Stimulated activated CD8-positive, alpha-beta memory T cell treated with anti-CD3 and anti-CD28 coated beads, Interleukin-4, amount 100 ng/mL, for 24 hours (primary cell): ENCODE results near the gene ANKS6.
A peak's percentile ranks its signal among the peaks of the same experiment; 100 is the strongest.

Experiments
- DNase-seq: peaks from one replicate; pipeline ENCODE4 v3.0.0-alpha.2; 2020; ENCODE audit warnings: low read depth

Gene ANKS6

DNA sequence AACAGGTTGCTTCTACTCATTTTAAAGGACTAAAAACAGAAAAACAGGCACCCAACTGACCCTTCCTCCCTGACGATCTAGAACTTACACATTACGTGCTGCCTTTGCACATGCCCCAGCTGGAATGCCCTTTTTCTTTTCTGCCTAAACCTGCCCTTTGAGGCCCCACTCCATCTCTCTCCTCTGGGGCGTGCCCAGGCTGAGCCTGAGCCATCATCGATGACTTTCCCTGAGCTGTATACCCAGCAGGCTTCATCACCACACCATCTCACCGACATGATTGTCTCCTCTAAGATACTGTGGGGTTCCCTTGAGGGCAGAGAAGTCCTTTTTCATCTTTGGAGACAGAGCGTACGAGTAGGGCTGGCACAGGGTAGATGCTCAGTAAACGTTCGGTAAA, 63.6 kb downstream of the ANKS6 start:
- DNase-seq: no peak

DNA sequence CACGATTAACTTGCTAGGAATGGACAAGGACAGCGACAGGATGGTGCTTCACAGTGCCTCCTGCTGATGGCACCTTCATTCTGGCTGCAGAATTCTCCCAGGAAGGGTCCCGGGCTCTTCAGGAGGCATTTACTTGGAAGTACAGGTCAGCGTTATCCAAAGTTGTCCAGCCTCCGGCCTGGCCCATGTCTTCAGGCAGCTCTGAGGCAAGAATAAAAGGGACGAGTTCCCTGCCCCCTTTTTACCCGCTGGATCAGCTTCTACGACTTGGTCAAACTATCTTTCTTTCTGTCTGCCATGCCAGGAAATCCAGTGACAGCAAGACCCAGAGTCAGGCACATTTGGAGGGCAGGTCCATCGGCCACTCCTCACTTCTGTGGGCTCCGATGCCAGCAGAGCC, 64.3 kb downstream of the ANKS6 start:
- no peak for DNase-seq

DNA sequence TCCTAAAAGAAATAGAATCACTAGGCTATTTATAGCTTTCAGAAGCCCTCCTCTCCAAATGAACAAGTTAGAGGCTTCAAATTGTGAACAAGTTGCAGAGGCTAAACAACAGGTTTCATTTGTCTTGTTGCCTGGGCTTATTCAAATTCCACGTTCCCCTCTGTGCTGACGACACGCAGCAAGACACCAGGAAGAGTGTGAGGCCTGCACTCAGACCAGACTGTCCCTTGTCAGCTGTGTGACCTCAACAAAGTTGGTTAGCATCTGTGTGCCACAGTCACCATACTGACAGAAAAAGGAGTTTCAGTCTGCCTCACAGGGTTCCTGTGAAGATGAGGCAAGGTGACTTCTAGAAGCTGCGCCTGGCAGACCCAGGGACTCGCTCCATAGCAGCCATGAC, 65.5 kb downstream of the ANKS6 start:
- no peak for DNase-seq

DNA sequence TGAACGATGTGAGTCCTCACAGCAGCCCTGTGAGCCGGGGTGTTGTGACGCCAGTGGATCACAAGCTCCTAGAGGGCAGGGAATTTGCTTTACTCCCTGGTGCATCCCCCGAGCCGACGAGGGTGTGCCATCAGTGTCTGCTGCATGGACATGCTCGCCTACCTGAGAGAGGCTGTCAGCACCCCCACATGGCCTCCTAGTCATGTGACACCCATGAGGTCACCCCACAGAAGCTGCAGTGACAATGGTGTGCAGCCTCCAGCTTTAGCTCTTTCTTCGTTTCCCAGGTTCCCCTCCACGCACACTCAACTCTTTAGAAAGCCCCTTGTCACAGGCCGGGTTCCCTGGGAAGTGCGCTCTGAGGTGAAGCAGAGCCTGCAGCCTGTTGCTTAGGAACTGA, 67.9 kb downstream of the ANKS6 start:
- no peak for DNase-seq

DNA sequence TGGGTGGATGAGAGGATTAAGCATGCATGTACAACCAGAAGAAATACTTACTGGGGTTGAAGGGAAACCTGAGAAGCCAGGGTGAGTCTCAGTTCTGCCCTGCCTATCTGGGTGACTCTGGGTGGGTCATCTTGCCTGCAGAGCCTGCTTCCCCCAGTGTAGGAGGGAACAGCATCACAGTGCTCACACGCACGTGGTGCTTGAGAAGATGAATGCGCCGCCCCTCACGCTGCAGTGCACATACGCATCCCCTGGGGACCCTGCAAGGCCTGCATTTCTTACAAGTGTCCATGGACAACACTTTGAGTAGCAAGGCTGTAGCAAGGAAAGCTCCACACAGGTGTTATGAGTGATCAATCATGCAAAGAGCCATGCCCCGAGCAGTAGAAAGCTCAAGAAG, 68.9 kb downstream of the ANKS6 start:
- DNase-seq: no peak

DNA sequence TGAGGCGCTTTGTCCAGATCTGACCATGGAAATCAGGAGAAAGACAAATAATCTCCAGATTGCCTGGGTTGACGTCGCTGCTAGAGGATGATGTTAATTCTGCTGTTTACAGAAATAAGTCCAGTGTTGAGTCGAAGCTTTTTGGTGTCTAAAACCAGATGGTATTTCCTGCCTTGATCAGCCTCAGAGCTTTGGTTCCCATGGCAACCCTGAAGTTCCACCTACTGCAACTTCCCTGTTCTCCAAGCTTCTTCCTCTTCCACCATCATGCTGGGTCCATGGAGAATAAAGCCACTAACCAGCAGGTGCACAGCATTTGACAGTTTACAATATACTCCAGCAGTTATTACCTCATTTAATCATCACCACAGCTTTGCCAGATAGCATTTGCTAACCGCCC, 69.6 kb downstream of the ANKS6 start:
- DNase-seq: no peak

DNA sequence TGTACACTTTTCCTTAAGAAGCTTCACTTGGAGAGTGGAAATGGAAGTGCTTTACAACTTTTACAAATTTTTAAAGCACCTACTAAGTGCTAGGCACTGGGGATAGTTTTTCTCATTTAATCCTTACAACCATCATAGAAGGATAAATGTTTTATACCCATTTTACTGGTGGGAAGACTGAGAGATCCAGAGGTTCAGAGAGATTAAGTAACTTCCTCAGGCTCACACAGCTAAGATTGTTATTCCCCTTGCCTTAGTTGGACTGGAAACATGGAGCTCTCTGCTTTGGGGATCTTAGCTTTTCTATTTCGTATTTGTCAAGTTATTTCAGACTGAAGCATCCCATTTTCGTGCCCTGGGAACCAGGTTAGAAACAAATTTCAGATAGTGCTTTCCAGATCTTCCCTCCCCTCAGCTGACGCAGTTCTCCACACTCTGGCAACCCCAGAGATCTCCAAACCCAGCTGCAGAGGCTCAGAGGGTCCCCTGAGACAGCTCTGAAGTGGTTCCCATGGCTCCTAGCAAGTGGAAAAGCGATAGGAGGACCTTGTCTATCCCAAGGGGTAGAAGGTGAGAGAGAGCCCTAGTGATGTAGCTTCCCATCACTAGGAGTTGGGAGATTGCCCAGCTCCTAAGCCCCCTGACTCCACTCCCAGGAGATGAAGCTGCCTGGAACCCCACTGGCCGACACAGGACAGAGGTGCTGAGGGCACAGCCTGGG, 71.4 kb downstream of the ANKS6 start:
- DNase-seq: no peak

DNA sequence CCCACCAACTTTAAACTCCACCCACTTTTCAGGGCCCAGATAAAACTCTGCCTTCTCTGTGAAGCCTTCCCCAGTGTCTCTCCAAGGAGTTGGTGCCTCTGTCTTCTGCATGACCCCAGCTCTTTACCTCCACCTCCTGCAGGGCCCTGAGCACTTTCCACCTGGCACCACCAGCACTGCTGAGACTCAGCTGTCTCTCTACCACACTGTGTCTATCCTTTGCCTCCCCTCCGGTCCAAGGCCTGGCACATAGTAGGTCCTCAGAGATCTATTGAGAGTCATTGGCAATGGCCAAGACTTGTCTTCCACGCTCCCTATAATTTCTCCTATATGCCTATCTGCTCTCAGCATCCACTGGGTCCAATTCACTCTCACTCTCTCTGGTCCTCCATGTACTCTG, 74.7 kb downstream of the ANKS6 start:
- no peak for DNase-seq

DNA sequence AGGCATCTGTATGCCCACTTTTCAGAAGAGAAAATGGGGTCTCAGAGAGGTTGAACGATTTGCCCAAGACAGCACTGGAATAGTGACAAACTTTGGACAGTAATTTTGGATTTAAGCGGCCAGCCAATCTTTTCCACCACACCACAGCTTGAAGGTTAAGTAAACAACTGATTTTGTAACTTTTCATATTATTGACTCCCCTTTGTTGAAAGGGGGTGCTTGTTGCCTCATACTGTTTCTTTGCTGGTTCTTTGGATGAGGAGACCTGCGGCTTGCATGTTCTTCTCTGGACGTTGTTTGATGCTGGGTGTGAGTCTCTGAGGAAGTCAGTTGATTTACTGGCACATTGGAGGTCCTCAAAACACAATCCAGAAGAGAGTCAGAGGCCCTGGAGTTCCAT, 76.0 kb downstream of the ANKS6 start:
- DNase-seq: no peak

DNA sequence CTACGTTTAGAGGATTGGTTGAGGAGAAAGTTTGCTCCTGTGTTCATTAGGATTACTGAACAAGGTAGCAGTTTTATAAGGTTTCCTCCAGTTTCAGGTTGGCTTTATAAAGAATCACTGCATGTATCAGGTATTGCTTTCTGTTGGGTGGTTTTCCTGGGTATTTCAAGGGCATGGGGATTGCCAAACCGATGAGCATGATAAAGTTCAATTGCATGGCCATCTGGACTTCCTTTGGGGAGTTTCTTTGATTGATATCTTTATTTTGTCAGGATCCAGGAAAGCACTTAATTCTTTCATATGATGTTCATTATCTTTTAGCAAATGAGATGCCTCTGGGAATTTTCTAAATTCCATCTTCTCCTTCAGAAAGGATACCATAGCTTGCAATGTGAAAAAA, 77.3 kb downstream of the ANKS6 start:
- DNase-seq: no peak

DNA sequence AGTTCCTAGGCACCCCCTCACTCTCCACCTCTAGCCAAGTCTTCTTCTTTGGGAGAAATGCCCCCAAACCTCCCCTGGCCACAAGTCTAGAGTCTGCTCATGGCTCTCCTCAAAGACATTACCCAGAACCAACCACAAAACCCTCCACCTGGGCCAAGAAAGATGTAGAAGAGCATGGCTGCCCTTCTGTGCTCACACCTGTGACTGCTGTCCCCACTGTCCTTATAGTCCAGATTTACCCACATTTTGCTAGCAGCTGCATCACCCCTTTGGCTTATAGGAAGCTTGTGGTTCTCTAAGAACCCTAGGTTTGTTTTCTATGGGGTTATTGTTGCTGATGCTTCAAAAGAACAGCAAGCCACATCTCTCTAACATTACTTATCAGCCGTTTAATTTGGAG, 81.5 kb downstream of the ANKS6 start:
- DNase-seq: no peak

DNA sequence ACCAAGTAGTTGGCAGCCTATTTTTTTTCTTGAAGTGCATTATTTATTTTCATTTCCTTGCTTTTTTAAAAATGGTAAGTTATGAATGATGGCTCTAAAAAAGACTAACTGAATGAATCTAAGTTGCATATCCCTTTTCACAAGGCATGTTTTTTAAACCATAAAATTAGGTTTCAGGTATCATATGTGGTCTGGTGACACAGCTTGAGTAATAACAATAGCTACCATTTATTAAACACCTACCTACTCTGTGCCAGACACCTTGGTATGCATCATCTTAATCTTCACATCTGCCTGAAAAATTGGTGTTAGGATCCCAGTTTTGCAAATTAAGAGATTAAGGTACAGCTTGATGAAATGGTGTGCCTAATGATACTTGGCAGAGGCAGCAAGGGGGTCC, 83.4 kb downstream of the ANKS6 start:
- no peak for DNase-seq

DNA sequence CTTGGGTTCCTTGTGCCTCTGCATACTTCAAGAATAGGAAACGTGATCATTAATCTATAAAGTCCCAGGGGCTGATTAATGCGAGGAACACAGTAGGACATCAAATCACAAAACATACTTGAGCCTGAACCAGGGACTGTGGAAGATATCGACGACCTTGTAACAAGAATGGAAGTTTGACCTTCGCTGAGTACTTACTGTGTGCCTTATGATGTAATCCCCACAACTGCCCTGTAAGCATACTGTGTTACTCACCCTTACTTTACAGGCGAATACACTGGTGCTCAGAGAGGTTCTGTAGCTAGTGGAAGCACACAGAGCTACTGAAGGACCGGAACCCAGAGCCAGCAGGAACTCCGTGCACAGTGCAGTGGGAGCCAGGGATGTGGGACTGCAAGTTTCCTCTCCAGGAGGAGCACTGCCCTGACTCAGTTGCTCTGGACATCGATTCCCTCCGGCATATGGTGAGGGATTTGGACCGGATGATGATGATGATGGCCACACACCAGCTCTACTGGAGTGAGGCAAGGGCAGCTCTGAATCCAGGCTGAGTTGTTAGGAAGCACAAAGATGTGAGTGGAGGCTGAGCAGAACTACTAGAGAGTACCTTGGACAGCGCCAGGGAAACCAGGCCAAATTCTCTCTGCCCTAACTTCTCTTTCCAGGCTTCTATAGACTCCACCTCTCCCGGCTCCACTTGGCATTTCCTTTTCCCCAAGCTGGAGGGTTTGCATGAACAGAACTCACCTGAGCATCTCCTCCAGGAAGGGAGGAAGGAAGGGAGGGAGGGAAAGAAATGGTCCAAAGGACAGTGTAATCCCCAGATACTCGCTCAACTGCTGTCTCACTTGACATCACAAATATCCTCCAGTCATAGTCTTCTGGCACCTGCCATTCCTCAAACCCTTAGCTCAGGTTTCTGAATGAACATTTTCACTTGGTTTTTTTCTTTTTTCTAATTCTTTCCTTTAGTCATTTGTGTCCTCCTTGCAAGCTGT, 86.1 kb downstream of the ANKS6 start:
- no peak for DNase-seq

DNA sequence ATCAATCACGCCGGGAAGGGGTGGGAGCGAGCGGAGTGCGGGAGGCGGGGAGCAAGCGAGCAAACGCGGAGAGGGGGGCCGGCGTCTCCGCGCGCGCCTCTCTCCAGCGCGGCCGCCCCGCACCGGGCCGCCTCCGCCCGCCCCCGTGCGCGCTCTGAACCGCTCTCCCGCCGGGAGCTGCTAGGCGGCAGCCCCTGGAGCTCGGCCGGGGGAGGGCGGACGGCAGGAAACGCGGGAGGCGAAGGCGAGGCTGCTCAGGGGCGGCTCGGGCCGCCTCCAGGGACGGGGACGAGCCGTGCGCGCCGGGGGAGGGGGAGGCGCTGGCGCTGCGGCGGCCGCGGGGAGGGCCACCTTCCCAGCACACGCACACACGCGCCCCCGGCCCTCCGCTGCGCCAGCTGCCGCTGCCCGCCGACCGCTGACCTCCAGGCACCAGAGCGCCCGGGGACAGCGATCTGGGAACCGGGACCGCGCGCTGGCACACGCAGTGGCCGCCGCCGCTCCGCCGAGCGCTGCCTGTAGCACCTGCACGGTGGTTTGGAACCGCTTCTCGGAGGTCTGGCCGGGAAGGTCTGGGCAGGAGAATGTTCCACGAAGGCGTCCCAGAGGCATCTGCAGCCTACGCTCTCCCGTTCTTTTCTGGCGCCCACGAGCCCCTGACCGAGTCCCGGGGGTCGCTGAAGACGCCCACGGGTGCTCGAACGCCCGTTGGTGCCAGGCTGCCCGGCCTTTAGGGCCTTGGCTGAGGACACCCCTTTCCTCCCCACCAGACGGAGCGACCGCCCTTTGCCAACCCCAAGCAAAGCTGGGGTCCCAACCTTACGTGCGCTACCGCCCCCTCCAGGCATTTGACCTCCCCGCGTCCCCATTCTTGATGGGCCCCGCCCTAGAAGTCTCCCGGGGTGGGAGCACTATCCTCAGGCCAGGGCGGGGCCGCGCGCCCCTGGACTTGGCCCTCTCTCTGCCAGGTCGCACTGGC, 87.1 kb downstream of the ANKS6 start, which contains the start of gene GABBR2:
GABBR2 (minus strand) TSS at position 3 of the 979 bp plus-strand sequence. CDS start 198 bp downstream, outside the sequence.
- DNase-seq: no peak

DNA sequence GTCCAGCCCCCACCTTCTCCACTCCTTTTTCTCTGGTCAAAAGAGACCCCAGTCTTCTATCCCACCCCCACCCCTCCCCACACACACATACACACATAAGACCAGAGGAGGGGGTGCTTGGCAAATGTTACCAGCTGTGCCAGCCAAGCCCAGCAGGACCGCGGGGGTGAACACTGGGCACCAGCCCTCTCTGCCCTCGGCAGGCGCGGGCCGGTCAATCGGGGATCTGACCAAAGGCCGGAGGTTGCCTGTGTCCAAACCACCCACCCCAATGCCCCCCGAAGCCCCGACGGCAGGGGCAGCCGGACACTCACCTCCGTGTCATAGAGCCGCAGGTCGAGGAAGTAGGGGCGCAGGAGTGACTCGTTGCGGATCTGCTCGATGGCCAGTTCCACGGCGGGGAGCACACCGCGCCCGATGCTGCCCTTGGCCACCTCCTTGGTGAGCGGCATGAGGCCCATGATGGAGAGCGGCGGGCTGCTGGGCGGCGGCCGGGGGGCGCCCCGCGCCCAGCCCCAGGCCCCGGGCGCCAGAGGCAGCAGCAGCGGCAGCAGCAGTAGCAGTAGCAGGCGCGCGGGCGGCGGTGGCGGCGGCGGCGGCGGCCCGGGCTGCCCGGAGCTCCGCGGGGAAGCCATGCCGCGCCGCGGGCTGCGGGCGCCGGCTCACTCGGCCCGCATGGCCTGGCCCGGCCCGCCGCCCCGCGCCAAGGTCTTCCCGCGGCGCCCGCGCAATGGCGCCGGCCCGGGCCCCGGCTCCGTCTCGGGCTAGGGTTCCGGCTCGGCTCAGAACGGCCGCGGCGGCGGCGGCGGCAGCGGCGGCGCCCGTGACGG, 88.0 kb downstream of the ANKS6 start:
- no peak for DNase-seq

DNA sequence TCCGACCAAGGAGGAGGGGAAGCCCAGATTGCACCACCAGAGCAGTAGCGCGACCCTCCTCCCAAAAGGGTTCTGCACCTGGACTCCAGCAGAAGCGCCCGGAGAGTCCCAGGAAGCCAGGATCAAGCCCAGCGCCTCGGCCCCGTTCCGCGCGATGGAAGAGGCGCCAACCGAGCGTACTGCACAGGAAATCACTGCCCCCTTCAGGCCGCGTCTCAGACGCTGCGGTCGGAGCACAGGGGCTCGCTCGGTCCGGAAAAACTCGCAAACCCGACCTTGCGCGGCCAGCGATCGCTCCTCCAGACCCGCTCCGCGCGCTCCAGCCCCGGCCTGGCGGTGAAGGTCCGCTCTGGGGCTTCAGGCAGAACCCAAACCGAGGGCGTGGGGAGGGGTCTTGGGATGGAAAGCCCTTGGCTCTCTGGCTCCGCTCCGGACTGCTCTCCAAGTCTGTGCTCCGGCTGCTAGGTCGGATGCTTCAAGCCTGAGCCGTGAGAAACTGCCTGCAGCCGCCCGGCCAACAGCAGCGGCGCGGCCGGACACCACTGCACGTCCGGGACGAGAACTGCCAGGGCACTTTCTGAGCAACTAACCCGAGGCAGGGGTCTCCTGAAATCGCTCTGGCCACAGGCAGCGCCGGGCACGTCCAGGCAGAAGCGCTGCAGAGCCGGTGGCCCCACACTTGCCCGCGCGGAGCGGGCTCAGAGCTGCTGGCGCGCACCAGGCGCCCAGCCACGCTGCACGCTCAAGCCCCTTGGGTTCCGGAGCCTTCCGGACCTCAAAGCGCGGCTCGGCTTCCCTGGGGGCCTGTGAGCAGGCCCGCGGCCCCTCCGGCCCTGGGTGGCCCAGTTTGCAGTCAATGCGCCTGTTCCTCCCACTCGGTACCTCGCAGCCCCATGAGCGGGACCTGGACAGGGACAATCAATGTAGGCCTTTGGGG, 88.9 kb downstream of the ANKS6 start:
- DNase-seq: peak; percentile 5

DNA sequence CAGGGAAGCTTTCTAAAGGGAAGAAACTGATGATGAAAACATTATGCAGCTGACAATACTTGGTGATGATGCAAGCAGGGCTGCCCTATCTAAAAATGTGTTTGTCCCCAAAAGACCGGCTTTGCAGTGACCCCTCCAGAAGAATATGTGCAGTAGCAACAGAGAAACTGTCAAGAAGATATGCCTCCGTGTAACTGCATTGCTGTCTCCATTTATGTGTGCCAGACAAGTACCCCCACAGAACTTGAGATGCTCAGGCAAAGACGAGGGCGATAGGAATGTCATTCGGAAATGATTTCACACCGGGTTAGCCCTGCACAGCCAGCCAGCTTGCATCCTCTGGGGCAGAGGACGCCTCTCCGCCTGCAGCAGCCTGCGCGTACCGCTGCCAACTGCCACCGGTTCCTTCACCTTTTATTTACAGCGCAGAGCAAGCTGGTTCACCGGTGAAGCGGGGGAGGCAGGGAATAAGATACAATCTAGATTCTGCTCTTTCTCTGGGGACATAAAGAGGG, 89.6 kb downstream of the ANKS6 start:
- DNase-seq: no peak

DNA sequence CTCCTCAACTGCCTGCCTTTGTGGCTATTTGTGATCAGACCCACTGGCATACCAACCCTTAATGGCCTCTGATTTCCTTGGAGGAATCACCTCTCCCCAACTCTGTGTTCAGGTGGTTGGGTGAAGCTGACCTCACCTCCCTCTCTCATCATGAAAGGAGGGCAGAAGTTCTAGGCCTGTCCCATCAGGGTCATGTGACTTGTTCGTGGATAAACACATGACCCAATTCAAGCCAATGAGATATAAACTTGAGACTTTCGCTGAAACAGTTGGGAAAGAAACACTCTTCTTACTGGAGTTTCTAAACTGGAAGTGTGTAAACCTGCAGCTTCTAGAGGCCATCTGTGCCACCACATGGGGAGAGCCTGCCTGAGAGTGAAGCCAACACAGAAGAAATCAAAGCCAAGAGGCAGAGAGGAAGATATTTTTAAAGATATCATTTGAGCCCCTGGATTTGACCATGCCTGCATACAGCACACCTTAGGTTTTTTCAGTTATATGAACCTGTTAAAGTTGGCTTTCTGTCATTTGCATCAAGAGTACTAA, 93.4 kb downstream of the ANKS6 start:
- DNase-seq: no peak

DNA sequence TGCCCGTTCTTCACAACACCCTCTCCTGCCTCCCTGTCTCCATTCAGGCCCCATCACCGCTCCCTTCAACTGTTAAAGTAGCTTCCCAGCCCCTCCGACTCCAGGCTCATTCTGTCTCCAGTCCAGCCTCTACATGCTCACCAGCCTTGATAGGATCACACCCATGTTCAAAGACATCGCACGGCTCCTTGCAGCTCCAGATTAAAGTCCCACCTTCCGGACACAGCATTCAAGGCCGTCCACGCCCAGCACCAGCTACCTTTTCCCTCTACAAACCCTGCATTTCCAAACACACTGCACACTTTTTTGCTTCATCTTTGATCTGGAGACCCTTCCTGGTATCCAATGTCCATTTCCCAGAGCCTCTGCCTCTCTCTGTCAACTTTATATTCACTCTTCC, 94.0 kb downstream of the ANKS6 start:
- DNase-seq: no peak
